Measurements from ENCODE around the gene CDK2AP2.
"Not testable (repeated sequence)": the region's sequence is repeated elsewhere in the genome, so short reads cannot be mapped to it uniquely, and the experiment has no call there.

CDK2AP2 gene

DNA sequence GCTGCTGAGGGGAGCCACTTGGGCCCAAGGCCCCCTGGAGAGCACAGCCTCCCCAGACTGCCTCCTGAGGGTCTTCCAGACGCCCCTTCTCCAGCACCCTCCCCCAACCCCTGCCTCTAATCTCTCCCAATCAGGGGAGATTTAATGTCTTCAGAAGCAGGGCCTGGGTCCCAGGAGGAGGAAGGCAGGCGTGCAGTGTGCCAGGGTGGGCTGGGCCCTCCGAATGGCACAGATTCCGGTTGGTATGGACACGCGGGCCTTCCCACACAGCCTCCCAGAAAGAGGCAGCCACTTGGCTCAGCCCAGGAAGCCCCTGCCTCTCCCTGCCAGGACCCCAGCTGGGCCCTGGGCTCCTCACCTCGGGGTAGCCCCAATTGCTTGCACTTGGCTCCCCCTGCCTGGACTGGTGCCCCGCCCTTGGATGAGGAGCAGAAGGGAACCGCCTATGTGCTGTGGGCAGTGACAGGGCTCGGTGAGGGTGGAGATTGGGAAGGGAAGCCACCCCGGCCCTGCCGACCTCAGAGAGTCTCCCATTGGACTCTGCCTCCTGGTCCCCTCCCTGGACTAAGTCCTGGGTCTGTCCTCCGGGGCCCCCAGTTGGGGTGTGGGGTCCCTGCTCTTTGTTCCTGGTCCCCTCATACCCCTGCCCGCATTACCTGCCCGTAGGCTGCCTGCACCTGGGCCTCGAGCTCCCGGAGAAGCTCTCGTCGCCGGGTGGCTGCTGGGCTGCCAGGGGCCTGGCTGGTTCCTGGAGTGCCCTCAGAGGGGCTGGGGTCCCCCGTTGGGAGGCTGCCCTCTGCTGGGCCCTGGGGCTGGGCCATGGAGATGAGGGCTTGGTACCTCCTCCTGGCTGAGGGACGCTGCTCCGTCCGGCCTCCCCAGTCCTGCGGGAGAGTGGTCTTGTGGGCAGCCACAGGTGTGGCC, 15.9 kb upstream of the CDK2AP2 start:
- no peak for DNase-seq

DNA sequence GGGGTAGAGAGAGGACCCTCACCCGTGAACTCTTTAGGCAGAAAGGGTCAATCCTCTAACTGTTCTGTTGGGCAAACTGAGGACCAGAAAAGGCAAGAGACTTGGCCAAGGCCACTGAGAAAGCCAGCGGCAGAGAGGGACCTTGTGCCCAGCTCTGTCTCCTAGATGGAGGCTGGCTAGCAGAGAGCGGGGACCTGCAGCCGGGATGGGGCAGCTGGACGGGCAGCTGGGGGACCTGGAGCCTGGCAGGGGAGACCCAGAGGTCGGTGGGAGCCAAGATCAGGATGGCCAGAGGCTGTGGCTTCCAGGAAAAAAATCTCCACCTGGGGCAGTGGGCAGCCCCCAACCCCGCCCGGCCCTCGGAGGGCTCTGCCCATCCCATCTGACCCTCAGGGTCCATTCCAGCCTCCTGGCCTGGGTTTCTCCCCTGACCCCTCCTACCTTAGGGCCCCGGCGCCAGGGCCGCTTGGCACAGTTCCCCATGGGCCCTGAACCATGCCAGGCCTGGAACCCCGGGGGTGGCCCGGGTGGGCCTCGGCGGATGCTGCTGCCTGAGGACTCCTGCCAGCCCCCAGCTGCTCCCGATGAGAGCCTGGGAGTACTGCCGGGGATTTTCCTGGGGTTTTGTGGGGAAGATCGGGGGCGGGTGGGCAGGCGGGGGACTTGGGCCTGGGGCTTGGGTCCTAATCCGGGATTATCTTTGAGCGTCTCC, 15.0 kb upstream of the CDK2AP2 start, which contains the start of gene CABP2:
Gene CABP2, minus strand, starts transcription at position 603 of the 712 bp plus-strand sequence. Its CDS starts 120 bp downstream, at position 483.
- DNase-seq: no peak

DNA sequence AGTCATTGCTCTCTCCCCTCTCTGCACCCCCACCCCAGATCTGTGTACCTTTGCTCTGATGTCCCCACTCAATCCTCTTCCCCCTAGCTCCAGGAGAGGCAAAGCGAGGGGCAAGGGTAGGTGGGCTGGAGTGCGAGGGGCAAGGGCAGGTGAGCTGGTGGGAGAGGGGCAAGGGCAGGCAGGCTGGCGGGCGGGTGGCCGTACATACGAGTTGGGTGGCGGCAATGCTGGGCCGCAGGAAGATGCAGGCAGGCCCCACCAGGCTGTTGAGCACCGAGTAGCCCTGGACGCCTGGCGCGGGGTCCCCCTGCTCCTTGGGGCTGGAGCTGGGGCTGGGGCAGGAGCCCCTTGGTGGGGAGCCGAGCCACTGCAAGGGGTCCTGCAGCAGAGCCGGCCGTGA, 14.4 kb upstream of the CDK2AP2 start:
- DNase-seq: no peak

DNA sequence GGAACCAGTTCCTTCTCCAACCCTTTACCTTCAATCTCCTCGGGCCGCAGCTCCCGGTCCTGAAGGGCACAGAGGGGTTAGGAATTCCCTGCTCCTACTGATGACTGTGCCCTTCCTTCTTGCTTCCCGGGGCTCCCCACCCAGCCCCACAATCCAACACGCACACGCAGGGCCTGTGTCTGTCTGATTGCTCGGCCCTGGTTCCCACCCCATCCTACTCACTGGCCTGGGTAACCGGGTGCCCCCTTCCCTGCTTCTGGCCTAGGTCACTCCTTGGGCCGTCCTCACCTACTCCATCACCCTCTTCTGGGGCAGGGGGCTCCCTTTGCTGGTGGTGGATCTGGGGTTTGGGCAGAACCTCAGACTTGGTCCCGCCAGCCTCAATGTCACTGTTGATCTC, 14.0 kb upstream of the CDK2AP2 start:
- DNase-seq: no peak

DNA sequence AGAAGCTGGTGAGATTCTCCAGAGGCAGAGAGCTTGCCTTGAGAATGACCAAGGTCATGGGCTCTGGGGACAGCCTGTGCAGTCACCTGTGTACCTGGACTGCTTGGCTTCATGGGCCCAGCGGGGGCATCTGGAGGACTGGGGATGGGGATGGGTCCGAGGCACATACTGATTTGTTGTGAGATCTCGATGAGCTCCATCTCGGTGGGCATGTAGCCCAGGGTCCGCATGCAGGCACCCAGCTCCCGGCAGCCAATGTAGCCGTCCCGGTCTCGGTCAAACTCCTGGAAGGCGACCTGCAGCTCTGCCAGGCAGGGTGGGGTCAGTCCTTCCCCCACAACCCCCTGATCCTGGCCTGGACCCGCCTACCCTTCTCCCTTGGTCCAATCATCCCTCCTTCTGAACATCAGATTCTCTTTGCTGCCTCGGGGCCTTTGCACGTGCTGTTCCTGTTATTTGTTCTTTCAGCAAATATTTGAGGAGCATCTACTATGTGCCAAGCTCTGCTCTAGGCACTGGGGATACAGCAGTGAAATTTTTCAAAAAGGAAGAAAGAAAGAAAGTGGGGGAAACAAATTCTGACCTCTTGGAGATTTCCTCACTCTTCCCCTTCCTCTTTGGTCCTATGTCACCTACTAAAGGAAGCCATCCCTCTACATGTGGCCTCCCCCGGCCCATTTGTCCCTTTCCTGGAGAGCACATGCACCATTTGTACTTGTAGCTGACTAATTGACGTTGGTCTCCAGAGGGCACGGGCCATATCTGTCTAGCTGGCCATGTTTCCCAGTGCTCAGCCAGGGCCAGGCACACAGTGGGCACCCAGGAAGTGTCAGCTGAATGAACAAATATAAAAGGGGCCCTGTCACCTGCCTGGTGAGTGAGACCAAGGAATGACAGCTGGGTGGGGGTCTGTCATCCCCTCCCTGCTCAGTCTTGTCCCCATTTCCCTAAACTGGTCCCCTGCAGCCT, 13.2 kb upstream of the CDK2AP2 start:
- DNase-seq: no peak

DNA sequence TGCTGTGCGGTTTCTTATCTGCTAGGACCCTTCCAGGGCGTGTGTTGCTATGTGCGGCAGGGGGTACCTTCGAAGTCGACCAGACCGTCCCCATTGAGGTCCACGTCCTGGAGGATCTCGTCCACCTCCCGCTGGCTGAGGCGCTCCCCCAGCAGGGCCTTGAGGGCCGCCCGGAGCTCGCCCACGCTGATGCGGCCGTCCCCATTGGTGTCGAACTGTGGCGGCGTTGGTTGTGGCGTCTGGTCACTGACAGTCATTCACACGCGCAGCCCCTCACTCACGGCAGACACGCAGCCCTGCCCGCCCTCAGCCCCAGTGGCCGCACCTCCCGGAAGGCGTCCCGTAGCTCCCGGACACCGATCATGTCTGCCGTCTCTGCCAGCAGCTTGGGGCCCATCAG, 11.8 kb upstream of the CDK2AP2 start:
- DNase-seq: no peak

DNA sequence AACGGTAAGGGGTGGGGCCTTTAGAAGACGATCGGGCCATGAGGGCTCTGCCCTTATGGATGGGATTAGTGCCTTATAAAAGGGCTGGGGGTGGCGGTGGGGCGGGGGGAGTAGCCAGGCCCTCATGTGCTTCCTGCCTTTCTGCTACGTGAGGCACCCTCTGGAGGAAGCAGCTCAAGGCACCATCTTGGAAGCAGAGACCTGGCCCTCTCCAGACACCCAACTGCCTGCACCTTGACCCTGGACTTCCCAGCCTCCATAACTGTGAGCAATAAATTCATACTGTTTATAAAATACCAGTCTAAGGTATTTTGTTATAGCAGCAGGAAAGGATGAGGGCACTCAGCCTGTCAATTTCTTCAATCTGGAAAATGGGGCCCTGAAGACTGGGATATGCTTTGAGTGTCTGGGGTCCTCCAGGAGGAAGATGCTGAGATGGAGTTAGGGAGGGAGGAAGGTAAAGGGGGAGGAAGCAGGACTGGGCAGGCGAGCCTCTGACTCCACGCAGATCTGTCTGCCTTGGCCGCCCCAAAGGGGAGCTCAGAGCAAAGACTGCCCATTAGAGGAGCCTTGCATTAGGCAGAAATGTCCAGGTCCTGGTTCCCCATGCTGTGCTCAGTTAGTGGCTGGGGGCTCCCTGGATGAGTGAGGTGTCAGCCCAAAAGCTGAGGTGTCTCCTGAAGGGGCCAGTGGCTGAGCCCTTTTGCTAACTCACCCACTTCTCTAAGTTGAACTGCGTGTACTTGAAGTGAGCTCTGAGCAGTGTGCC, 10.0 kb upstream of the CDK2AP2 start:
- DNase-seq: no peak

DNA sequence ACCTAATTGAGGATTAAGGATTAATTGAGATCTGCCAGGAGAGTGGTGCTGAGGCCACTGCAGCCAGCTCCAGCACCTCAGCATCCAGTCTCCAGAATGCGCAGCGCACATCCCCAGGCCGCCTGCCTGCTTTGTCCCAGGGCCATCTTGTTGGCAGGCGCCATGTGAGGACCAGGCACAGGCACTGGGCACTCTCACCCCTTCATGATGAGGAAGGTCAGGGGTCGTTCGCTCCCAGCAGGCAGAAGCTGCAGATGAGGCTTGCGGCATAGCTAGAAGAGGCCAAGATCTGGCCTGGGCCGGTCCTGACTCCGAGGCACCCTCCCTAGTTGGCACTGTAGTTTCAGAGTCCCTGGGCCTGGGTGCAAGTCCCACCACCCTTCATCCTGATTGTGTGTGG, 8.8 kb upstream of the CDK2AP2 start:
- no peak for DNase-seq

DNA sequence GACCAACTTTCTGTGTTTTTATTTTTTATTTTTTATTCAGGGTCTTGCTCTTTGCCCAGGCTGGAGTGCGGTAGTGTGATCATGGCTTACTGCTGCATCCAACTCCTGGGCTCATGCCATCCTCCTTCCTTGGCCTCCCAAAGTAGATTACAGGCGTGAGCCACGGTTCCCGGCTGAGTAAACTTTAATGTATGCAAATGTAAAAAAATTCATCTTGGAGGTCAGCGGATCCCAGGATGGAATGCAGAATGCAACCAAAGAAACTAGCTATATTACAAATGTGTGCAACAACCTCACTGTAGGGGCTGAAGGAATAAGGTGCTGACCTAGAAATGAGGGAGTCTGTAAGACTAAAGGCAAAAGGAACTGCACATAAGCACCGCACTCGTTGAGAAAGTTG, 6.2 kb upstream of the CDK2AP2 start:
- DNase-seq: no peak

DNA sequence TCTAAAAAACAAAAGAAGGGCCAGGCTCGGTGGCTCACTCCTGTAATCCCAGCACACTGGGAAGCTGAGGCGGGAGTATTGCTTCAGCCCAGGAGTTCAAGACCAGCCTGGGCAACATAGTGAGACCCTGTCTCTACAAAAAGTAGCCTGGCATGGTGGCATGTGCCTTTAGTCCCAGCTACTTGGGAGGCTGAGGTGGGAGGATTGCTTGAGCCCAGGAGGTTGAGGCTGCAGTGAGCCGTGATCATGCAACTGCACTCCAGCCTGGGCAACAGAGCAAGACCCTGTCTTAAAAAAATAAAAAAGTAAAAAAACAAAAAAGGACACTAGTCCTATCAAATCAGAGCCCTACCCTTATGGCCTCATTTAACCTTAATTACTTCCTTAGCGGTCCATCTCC, 3.6 kb upstream of the CDK2AP2 start:
- not testable (repeated sequence) for DNase-seq

DNA sequence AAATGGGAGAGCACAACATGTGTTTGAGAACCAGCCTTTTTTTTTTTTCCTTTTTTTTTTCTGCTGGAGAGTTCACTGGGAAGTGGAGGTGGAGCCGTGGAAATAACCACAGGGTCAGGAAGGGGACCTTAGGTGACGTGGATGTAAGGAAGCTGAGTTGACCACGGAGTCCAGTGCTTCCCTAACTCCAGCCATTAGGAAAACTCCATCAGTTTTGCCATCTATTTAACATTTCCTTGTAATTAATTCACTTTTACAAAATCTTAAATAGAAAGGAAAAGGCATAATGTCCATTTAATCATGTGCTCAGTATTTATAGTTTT, 2.0 kb upstream of the CDK2AP2 start:
- no peak for DNase-seq

DNA sequence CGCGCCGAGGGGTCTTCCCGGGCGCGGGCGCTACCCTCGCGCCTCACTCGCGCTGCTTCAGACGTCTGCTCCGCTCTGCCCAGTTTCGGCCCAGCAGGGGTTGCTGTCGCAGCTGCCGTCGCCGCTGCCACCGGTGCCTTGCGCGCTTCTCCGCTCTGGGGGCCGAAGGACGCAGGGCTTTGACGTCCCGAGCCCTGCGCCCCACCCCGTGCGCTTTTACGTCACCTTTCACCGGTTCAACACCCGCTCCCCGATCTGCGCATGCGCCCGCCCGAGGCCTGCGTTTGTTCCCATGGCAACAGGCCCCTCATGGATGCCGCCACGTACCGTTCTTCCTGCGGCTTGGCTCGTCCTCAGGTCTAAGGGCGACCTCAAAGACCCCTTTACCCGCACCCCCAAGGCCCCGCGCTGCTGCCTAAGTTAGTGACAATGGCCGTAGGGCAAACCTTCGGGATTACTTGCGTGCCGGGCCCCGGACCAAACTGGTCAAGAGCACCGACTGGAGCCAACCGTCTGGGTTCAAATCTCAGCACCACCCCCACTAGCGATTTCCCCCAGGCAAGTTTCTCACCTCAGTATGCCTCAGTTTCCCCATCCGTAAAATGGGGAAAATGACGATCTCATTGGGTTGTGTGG, 642 bp upstream of the CDK2AP2 start:
- DNase-seq: peak; percentile 97

DNA sequence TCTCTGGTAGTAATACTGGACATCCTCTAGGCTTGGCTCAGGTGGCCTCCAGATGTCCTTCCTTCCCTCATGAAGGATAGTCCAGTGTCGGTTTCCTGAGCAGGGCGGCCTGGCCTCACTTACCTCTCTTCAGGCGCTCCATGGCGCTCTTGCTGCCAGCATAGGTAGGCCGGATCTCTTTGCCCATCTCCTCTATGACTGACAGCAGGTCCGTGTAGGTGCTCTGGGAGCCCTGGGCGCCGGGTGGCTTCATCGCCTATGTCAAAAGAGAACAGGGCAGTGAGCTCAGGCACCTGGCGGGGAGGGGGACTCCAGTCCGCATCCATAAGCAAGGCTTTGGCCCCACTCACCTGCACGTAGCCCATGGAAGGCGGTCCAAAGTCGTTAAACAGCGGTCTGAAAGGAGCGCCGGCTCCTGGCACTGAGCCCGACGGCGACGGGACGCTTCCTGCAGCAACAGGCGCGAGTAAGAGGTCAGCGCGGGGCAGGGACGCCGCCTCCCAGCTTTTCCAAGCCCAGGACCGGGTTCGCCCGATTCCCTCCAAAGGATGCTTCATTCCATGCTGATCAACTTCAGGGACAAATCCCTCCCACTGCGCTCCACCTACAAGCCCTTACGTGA, 609 bp downstream of the CDK2AP2 start:
- DNase-seq: no peak

DNA sequence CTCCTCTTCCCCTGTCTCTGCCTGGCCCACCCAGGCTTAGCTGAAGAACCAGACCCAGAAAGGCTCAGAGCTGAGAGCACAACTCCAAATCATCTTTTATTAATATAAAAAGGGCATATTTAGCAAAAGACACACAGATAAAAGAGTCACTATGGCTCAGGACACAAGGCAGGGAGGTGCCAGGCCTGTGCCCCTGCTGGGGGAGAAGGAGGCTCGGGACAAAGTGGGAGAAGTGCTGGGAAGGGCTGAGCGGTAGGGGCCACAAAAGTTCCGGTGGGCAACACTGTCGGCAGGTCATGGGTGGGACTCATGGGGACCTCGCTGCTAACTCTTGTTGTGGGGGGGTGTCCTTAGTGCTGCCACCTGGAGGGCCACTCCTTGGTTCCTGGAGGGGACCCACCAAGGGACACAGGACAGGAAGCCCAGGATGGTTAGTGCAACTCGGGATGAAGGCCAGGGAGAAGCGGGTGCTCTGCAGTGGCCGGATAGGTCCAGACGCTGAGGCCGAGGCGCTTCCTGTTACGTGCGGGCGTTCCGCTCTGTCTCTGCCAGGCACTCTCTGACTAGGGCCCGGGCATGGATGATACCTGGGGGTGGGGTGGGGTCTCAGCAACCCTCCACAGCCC, 1.4 kb downstream of the CDK2AP2 start:
- DNase-seq: no peak

DNA sequence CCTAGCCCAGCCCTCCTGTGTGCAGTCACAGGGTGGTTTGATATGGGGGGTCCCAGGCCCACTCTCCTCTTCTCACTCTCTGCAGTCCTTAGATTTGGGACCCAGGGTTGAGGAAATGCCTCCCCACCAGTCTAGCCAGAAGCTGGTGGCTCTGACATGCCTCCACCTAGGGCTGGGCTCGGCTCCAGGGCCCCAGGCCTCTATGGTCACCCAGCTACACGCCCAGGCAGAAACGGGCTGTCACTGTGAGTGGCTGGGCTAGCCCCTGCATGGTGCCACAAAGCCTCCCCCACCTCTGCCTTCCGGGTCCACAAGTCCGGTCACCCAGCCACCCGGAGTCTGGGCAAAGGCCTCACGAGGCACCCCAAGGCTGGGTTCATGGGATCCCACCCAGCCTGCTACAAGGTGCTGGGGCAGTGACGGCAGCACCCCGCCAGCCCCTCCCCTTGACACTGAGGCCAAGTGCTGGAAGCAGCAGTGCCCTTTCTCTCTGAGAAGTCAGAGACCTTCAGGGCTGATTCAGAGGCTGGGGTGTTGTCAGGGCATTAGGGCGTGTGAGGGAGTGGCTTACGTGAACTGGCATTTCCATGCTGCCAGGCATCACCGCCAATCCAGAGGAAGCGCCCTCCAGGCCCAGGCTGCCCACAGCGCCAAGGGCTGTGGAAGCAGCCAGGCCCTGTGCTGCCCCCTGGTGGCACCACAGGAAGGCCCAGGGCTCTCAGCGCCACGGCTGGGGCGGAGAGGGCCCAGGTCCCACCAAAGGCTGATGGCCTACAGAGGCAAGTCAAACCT, 2.2 kb downstream of the CDK2AP2 start:
- DNase-seq: peak; percentile 99

DNA sequence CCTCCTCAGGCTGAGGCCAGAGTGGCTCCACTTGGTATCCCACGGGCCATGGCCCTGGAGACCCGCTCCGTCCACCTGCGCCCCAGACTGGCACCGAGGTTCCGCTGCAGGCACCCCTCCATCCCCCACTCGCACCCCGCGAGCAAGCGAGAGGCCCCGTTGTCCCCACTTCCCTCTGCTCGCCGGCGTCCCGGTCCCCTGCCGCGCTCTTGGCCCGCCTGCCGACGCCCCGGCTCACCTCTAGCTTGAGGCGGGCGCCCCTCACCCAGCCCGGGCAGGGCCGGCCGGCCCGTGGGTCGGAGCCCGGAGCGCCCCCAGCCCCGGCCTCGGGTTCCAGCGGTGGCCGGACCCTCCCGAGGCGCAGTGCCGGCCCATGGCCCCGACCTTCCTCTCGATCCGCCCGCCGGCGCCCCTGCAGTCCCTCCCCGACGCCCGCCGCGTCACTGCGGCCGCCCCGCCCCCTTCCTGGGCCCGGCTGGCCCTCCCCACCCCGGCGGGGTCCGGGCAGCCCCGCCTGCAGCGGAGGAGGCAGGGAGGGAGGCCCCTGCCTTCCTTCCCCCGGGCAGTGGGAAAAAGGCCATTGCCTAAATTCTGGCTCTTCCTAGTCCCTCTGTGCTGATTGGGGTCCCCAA, 2.9 kb downstream of the CDK2AP2 start, which contains the start of gene PITPNM1:
Gene PITPNM1, minus strand, starts transcription at position 414 of the 632 bp plus-strand sequence. CDS start 1,183 bp downstream, outside the sequence.
- DNase-seq: peak; percentile 68

DNA sequence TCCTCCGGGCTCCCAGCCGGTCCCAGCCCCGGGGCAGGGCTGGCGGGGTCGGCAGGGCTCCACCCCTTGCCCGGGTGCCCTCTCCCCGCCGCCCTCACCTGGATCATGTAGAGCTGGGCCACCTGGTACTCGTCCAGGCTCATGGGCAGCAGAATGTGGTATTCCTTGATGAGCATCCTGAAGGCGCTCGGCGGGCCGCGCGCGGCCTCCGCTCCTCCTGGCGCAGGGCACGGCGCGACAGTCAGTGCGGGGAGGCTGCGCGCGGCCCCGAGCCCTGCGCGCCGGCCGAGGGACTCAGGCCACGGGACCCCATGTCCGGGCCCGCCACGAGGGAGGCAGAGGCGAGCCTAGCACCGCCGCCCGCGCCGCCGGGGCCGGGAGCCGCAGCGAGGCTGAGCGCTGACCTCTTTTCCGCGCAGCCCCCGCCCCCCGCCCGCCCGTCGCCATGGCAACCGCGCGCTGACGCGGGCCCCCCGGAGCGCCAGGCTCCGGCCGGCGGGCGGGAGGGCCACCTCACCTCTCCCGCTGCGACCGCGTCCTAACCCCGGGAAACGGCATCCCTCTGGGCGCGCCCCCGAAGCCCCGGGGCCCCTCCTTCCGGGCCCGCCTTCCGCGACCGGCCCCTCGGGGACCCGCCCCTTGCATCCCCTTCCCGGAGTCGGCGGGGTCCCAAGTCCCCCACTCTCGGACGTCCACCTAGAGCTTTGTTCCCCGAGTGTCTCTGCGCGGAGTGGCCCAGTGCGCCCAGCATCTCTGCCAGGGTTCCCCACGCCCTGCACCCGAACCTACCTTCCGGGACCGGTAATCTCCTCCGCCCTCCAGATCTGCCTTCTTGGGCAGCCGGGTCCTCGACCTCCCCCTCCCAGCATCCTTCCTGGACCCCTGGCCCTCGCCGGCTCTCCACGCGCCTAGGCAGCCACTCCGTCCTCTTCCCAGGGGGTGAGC, 3.7 kb downstream of the CDK2AP2 start:
- DNase-seq: no peak

Data from inflammatory macrophage treated with lipopolysaccharide for 4 hours (primary cell).